ENCODE data around the gene LRPAP1. TPM values are rescaled to one million over a fixed set of nuclear protein-coding genes. Genes with fewer than 3 reads are reported as not detected.

The LRPAP1 gene
- total RNA-seq, 1 donor from 2014 or later: 152 TPM

DNA sequence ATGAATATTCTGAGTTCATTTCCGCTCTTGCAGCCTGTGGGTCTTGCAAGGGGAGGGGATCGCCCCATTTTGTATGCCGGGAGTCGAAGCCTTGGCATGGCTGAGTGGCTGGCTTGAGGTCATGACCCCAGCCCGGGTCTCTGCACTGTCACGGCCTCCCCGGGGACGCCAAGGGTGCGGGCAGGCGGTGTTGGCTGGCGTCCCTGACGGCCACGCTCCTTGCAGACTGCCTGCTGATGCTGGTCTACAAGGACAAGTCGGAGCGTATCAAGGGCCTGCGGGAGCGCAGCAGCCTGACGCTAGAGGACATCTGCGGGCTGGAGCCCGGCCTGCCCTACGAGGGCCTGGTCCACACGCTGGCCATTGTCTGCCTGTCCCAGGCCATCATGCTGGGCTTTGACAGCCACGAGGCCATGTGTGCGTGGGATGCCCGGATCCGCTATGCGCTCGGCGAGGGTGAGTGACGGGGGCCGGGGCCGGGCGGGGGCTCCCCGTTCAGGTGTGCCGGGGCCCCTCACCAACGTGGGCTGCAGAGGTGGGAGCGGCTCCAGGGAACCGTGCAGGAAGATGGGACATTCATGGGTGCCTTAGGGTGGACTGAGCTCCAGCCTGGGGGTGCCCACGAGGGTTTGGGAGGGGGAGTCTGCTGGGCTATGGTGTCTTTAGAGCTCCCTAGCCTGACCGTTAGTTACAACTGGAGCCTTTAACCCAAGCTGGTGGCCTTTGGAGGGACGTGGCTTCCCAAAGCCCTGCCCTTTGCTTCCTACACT is 58.9 kb downstream of the LRPAP1 start:
- DNase-seq (ENCODE audit: extremely low spot score, unreplicated experiment): no peak
- Mint-ChIP-seq H3K27me3 (peaks cover 4% of the 10 kb centered on the region), H3K36me3 (no peaks in the 10 kb centered on the region), H3K4me3 (no peak overlapping the region), H3K9me3 (no peaks in the 10 kb centered on the region), H3K27ac (no peak overlapping the region), H3K4me1 (ENCODE audit: unreplicated experiment) (no peaks in the 10 kb centered on the region)
- TF ChIP-seq, protein P1, sequence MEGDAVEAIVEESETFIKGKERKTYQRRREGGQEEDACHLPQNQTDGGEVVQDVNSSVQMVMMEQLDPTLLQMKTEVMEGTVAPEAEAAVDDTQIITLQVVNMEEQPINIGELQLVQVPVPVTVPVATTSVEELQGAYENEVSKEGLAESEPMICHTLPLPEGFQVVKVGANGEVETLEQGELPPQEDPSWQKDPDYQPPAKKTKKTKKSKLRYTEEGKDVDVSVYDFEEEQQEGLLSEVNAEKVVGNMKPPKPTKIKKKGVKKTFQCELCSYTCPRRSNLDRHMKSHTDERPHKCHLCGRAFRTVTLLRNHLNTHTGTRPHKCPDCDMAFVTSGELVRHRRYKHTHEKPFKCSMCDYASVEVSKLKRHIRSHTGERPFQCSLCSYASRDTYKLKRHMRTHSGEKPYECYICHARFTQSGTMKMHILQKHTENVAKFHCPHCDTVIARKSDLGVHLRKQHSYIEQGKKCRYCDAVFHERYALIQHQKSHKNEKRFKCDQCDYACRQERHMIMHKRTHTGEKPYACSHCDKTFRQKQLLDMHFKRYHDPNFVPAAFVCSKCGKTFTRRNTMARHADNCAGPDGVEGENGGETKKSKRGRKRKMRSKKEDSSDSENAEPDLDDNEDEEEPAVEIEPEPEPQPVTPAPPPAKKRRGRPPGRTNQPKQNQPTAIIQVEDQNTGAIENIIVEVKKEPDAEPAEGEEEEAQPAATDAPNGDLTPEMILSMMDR (conservative IDR thresholded peaks at IDR 0.05): no peak

DNA sequence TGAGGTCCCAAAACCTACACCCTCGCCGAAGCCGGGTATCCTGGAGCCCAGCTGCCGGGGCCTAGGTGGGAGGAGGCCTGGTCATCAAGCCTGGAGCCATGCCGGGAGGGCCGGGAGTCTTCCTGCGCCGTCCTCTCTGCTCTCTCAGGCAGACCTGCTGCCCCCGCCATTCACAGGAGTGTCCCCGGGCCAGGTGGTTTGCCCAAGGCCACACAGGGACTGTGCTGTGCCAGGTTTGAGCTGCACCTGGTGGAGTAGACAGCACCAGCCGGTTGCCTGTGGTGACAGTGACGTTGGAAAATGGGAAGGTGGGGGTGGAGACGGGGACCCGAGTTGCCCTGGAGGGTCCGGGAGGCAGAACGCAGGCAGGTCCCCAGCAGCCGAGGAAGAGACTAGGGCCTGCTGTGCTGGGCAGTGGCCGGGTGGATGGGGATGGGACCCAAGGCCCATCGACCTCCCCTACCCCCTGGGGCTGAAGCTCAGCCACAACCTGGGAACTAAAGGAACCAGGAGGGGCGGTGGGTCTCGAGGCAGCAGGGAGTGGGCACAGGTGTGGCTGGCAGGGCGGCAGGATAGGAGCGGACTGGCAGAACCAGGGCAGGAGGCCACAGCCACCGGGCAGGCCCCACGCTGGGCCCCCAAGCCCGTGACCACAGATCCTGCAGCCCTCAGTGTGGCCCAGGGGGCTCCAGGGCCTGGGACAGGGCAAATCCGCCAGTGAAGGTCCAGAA is 59.6 kb downstream of the LRPAP1 start:
- Mint-ChIP-seq H3K4me3 (no peak overlapping the region), H3K27ac (no peak overlapping the region), H3K9me3 (no peaks in the 10 kb centered on the region), H3K27me3 (peaks cover 4% of the 10 kb centered on the region), H3K4me1 (ENCODE audit: unreplicated experiment) (no peaks in the 10 kb centered on the region), H3K36me3 (no peaks in the 10 kb centered on the region)
- TF ChIP-seq, protein P1 (conservative IDR thresholded peaks at IDR 0.05): no peak
- DNase-seq (ENCODE audit: extremely low spot score, unreplicated experiment): no peak

- no peak overlapping the region for H3K27ac Mint-ChIP-seq
- no peaks in the 10 kb centered on the region for H3K9me3 Mint-ChIP-seq
- H3K27me3 Mint-ChIP-seq: peaks cover 4% of the 10 kb centered on the region
- TF ChIP-seq, protein P1 (conservative IDR thresholded peaks at IDR 0.05): no peak
- no peaks in the 10 kb centered on the region for H3K4me1 Mint-ChIP-seq (ENCODE audit: unreplicated experiment)
- no peak for DNase-seq (ENCODE audit: extremely low spot score, unreplicated experiment)
- H3K36me3 Mint-ChIP-seq: no peaks in the 10 kb centered on the region
- H3K4me3 Mint-ChIP-seq: no peak overlapping the region
Measured at GRCh38 chr4:3471886-3472285, 60.3 kb downstream of the LRPAP1 start.

- Mint-ChIP-seq H3K9me3 (no peaks in the 10 kb centered on the region), H3K36me3 (no peaks in the 10 kb centered on the region), H3K27me3 (peaks cover 4% of the 10 kb centered on the region), H3K4me3 (no peak overlapping the region), H3K27ac (no peak overlapping the region), H3K4me1 (ENCODE audit: unreplicated experiment) (no peaks in the 10 kb centered on the region)
- no peak for DNase-seq (ENCODE audit: extremely low spot score, unreplicated experiment)
- TF ChIP-seq, protein P1 (conservative IDR thresholded peaks at IDR 0.05): no peak
Measured at GRCh38 chr4:3471098-3471760, 61.0 kb downstream of the LRPAP1 start.

GRCh38 chr4:3470244-3471097 is 61.8 kb downstream of the LRPAP1 start:
- TF ChIP-seq, protein P1 (conservative IDR thresholded peaks at IDR 0.05): no peak
- no peak overlapping the region for H3K4me3 Mint-ChIP-seq
- no peak for DNase-seq (ENCODE audit: extremely low spot score, unreplicated experiment)
- H3K4me1 Mint-ChIP-seq (ENCODE audit: unreplicated experiment): no peaks in the 10 kb centered on the region
- H3K27ac Mint-ChIP-seq: no peak overlapping the region
- no peaks in the 10 kb centered on the region for H3K9me3 Mint-ChIP-seq
- H3K36me3 Mint-ChIP-seq: no peaks in the 10 kb centered on the region
- peaks cover 4% of the 10 kb centered on the region for H3K27me3 Mint-ChIP-seq
